PC-3 (cell line): Measurements from ENCODE around the gene SLC35A4.

Experiments
- EZH2 ChIP-seq: fragments of 300-600 bp; sonication (generic); IDR thresholded peaks from one replicate; pipeline ENCODE4 v1.6.1; 2017; ENCODE audit warnings: antibody characterized with exemption, mild to moderate bottlenecking, low read length; ENCODE audit not compliant: unreplicated experiment
- EZH2phosphoT487 ChIP-seq: fragments of 300-600 bp; sonication (generic); IDR thresholded peaks from 2 replicates; pipeline ENCODE4 v1.6.1; 2018; ENCODE audit warnings: mild to moderate bottlenecking, antibody characterized with exemption, low read length, borderline replicate concordance
- TF ChIP-seq, protein P1 (sequence below): fragments of 300-600 bp; sonication (generic); conservative IDR thresholded peaks from 2 replicates; pipeline ENCODE4 v1.5.1; 2017; ENCODE audit warnings: antibody characterized with exemption, low read depth, mild to moderate bottlenecking, low read length

DNA sequence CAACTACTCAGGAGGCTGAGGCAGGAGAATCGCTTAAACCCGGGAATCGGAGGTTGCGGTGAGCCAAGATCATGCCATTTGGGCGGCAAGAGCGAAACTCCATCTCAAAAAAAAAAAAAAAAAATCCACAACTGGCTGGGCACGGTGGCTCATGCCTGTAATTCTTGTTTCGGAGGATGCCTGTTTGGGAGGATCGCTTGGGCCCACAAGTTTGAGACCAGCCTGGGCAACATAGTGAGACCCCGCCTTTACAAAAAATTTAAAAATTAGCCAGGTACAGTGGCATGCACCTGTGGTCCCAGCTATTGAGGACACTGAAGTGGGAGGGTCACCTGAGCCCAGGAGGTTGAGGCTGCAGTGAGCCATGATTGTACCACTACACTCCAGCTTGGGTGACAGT, 19.0 kb upstream of the SLC35A4 start:
- TF ChIP-seq, protein P1, sequence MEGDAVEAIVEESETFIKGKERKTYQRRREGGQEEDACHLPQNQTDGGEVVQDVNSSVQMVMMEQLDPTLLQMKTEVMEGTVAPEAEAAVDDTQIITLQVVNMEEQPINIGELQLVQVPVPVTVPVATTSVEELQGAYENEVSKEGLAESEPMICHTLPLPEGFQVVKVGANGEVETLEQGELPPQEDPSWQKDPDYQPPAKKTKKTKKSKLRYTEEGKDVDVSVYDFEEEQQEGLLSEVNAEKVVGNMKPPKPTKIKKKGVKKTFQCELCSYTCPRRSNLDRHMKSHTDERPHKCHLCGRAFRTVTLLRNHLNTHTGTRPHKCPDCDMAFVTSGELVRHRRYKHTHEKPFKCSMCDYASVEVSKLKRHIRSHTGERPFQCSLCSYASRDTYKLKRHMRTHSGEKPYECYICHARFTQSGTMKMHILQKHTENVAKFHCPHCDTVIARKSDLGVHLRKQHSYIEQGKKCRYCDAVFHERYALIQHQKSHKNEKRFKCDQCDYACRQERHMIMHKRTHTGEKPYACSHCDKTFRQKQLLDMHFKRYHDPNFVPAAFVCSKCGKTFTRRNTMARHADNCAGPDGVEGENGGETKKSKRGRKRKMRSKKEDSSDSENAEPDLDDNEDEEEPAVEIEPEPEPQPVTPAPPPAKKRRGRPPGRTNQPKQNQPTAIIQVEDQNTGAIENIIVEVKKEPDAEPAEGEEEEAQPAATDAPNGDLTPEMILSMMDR = no peak
- no peak for TF ChIP-seq EZH2
- no peak for TF ChIP-seq EZH2phosphoT487
